Measurements from ENCODE around the gene CAB39L. TPM values are rescaled to one million over a fixed set of nuclear protein-coding genes. Genes with fewer than 3 reads are reported as not detected.

CAB39L gene
- total and polyA plus RNA-seq, 10 donors, result 1.6 to 7.5 (median 5.9) TPM

- Histone ChIP-seq H3K27ac (no peak overlapping the region), H3K27me3 (replicated peaks in 1 of 7) (no peaks in the 10 kb centered on the region), H3K36me3 (peaks cover 0 to 3% (median 0%) of the 10 kb centered on the region in 6 donors), H3K4me1 (no peaks in the 10 kb centered on the region), H3K4me3 (no peak overlapping the region), H3K9me3 (no peaks in the 10 kb centered on the region)
- no peak for DNase-seq
- TF ChIP-seq CTCF (IDR thresholded peaks at IDR 0.05 in 8 of 11, conservative IDR thresholded peaks at IDR 0.05 in 3 of 11) (no peak), POLR2AphosphoS5 (IDR thresholded peaks at IDR 0.05) (no peak), POLR2A (IDR thresholded peaks at IDR 0.05) (no peak)
- 90 to 98% (median 98%) methylated on average over 2 of the region's 2 CpGs for WGBS, 5 donors
- intact Hi-C loops (cut with DNase I; ENCODE audit: low total_unique reads), result no loop called here
Observed at GRCh38 chr13:49342454-49342853, 101.4 kb downstream of the CAB39L start.

- no peaks in the 10 kb centered on the region for H3K9me3 ChIP-seq
- intact Hi-C loops (cut with DNase I; ENCODE audit: low total_unique reads), result no loop called here
- no peaks in the 10 kb centered on the region for H3K4me1 ChIP-seq
- no peak overlapping the region for H3K27ac ChIP-seq
- H3K4me3 ChIP-seq, result no peak overlapping the region
- no peak for DNase-seq
- no peaks in the 10 kb centered on the region for H3K27me3 ChIP-seq (replicated peaks in 1 of 7)
- H3K36me3 ChIP-seq, result peaks cover 0 to 3% (median 0%) of the 10 kb centered on the region in 6 donors
- TF ChIP-seq POLR2A (IDR thresholded peaks at IDR 0.05), result no peak
Observed at GRCh38 chr13:49341941-49342340, 101.9 kb downstream of the CAB39L start.

GRCh38 chr13:49341517-49341916 lies 102.3 kb downstream of the CAB39L start:
- no peaks in the 10 kb centered on the region for H3K9me3 ChIP-seq
- DNase-seq, result no peak
- H3K36me3 ChIP-seq, result peaks cover 0 to 3% (median 0%) of the 10 kb centered on the region in 6 donors
- 93 to 100% (median 98%) methylated on average over 3 of the region's 3 CpGs for WGBS, 5 donors
- H3K4me1 ChIP-seq, result no peaks in the 10 kb centered on the region
- TF ChIP-seq POLR2A (IDR thresholded peaks at IDR 0.05), result no peak
- no peak for TF ChIP-seq POLR2AphosphoS5 (IDR thresholded peaks at IDR 0.05)
- TF ChIP-seq CTCF (IDR thresholded peaks at IDR 0.05 in 8 of 11, conservative IDR thresholded peaks at IDR 0.05 in 3 of 11), result no peak
- H3K4me3 ChIP-seq, result no peak overlapping the region
- no peaks in the 10 kb centered on the region for H3K27me3 ChIP-seq (replicated peaks in 1 of 7)
- no peak overlapping the region for H3K27ac ChIP-seq
- intact Hi-C loops (cut with DNase I; ENCODE audit: low total_unique reads), result no loop called here

GRCh38 chr13:49340161-49340560 lies 103.7 kb downstream of the CAB39L start:
- 92 to 96% (median 94%) methylated on average over 10 of the region's 10 CpGs for WGBS, 5 donors
- Histone ChIP-seq H3K9me3 (no peaks in the 10 kb centered on the region), H3K36me3 (peaks cover 0 to 3% (median 0%) of the 10 kb centered on the region in 6 donors), H3K4me3 (no peak overlapping the region), H3K27ac (no peak overlapping the region), H3K4me1 (no peaks in the 10 kb centered on the region), H3K27me3 (replicated peaks in 1 of 7) (no peaks in the 10 kb centered on the region)
- intact Hi-C loops (cut with DNase I; ENCODE audit: low total_unique reads), result no loop called here
- TF ChIP-seq CTCF (IDR thresholded peaks at IDR 0.05 in 8 of 11, conservative IDR thresholded peaks at IDR 0.05 in 3 of 11) (no peak), POLR2A (IDR thresholded peaks at IDR 0.05) (no peak), POLR2AphosphoS5 (IDR thresholded peaks at IDR 0.05) (no peak)
- no peak for DNase-seq

GRCh38 chr13:49336655-49337054 lies 107.2 kb downstream of the CAB39L start:
- 74 to 86% (median 81%) methylated on average over 4 of the region's 4 CpGs for WGBS, 5 donors
- Histone ChIP-seq H3K36me3 (peaks cover 0 to 3% (median 0%) of the 10 kb centered on the region in 6 donors), H3K9me3 (no peaks in the 10 kb centered on the region), H3K27ac (no peak overlapping the region), H3K27me3 (replicated peaks in 1 of 7) (no peaks in the 10 kb centered on the region), H3K4me3 (no peak overlapping the region), H3K4me1 (no peaks in the 10 kb centered on the region)
- TF ChIP-seq POLR2A (IDR thresholded peaks at IDR 0.05) (no peak), CTCF (IDR thresholded peaks at IDR 0.05 in 8 of 11, conservative IDR thresholded peaks at IDR 0.05 in 3 of 11) (no peak), POLR2AphosphoS5 (IDR thresholded peaks at IDR 0.05) (no peak)
- no peak for DNase-seq
- intact Hi-C loops (cut with DNase I; ENCODE audit: low total_unique reads), result no loop called here
